M059J (cell line): ENCODE results near the gene TAMALIN. TPM values are rescaled to one million over a fixed set of nuclear protein-coding genes. Genes with fewer than 3 reads are reported as not detected.

Experiments
- DNase-seq: peaks from one replicate; pipeline ENCODE4 v3.0.0-alpha.2; 2012; ENCODE audit warnings: low read depth
- total RNA-seq: library from RNA; depleted of rRNA; stranded (reverse); fragments of >200 nt; shearing (Covaris generic); gene quantifications from 2 replicates; pipeline ENCODE4 v1.2.3, GENCODE V29; 2014; rRNA removed

The TAMALIN gene
- 0.10 and 0.25 TPM in 2 replicates for total RNA-seq

DNA sequence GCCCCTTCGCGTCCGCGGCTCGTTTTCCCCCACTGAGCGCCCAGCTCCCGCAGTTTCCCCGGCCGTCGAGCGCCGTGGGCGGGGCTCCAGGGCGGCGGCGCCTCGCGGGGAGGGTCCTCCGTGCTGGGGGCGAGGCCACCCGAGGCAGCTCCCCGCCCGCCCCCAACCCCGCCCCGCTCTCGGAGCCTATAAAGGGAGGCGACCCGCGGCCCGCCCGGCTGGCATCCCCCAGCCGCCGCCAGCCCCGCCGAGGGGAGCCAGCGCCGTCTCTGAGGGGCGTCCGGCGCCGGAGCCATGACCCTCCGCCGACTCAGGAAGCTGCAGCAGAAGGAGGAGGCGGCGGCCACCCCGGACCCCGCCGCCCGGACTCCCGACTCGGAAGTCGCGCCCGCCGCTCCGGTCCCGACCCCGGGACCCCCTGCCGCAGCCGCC lies at the start of gene TAMALIN:
TSS of gene TAMALIN (plus strand) at position 221 of the 432 bp plus-strand sequence. CDS start at position 295, 74 bp downstream.
- peak; percentile 18 for DNase-seq

GRCh38 chr12:51958542-51958941 lies 48.2 kb upstream of the TAMALIN start:
- DNase-seq, result no peak

- no peak for DNase-seq
These were observed 47.5 kb upstream of the TAMALIN start for GRCh38 chr12:51959211-51959610.

DNA sequence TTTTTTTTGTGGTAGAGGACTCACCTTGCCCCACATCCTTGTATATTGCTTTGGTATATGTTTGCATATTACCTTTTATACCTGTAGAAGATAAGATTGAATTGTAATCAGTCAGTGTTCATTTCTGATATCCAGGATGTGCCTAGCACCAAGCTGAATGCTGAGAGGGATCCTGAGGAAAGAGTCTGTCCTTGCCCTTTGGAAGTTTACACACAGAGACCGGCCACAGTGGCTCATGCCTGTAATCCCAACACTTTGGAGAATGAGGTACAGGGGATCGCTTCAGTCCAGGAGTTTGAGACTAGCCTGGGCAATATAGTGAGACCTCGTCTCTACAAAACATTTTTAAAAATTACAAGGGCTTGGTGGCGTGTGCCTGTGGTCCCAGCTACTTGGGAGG lies 46.8 kb upstream of the TAMALIN start:
- DNase-seq, result no peak

GRCh38 chr12:51960488-51960887 lies 46.3 kb upstream of the TAMALIN start:
- DNase-seq, result no peak

DNA sequence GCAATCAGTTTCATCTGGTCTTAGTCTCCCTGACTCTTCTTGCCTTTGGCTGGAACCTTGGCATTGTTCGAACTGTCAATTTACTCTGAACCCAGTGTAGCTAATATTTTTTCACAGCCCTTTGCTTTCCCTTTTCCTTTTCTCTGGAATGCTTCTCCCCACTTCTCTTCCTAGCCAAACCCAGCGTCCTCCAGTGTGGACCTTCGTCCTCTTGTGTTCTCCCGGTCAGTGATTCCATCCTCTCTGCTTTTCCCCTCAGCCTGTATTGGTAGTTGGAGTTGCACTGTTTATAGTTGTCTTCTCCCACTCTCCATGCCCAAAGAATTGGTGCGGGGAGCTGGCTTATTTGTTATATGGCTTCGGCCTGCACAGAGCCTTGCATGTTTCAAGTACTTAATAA lies 45.9 kb upstream of the TAMALIN start:
- no peak for DNase-seq

GRCh38 chr12:51961834-51962233 lies 44.9 kb upstream of the TAMALIN start:
- DNase-seq, result no peak

GRCh38 chr12:51962737-51963136 lies 44.0 kb upstream of the TAMALIN start:
- no peak for DNase-seq

DNA sequence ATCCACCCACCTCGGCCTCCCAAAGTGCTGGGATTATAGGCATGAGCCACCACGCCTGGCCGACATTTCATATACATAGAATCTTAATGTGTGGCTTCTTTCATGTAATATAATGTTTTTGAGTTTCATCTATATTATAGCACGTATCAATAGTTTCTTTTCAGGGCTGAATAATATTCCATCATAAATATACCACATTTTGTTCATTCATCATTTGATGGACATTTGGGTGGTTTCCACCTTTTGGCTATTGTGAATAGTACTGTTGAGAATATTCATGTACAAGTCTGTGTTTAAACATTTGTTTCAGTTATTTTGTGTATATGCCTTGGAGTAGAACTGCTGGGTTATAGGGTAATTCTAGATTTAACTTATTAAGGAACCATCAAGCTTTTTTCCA lies 43.3 kb upstream of the TAMALIN start:
- DNase-seq, result no peak

- DNase-seq, result no peak
These were observed 37.1 kb upstream of the TAMALIN start for GRCh38 chr12:51969643-51970042.

DNA sequence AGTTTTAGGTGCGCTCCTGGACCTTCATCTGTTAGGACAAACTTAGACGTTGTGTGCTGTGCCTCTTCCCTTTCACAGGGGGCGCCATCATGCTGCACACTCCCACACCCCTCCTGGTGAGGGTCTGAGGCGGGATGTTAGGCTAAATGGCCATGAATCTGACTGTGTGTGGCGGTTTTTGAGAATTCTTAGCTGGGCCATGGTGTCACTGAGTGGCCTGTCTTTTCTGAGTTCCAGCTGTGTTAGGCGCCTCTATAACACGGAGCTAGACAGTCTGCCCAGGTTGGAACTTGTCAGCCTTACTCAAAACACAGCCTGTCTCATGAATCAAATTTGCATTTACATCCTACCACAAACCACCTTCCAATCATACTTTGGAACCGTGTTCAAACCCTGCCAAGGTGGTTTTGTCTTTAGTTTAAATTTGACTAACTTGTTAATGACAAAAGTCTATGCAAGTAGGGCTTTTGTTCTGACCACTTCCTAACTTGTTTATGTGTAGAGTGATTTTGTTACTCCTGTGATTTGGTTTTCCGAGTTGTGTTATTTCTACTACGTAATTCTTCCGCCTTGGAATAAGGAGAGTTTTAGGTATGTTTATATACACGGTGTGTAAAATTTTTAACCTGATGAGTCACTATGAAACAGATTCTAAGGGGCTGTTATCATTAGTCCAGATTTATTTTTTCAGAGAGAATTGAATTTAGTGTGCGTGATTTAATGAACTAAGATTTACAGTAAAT lies 35.7 kb upstream of the TAMALIN start:
- peak; percentile 78 for DNase-seq

- no peak for DNase-seq
These were observed 34.9 kb upstream of the TAMALIN start for GRCh38 chr12:51971679-51972421.

GRCh38 chr12:51972422-51972812 lies 34.3 kb upstream of the TAMALIN start:
- no peak for DNase-seq

GRCh38 chr12:51972849-51973273 lies 33.9 kb upstream of the TAMALIN start:
- DNase-seq, result no peak

- DNase-seq, result no peak
These were observed 33.2 kb upstream of the TAMALIN start for GRCh38 chr12:51973560-51973959.

GRCh38 chr12:51974646-51975045 lies 32.1 kb upstream of the TAMALIN start:
- DNase-seq, result no peak

DNA sequence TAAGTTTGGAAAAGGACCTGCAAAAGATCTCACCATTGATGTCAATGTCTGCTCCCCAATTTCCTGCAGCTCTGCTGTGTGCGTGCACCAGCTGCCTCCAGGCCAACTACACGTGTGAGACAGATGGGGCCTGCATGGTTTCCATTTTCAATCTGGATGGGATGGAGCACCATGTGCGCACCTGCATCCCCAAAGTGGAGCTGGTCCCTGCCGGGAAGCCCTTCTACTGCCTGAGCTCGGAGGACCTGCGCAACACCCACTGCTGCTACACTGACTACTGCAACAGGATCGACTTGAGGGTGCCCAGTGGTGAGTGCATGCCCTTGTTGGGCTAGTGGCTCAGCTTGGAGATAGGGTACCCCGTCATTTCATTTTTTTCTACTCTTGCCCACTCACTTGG lies 31.6 kb upstream of the TAMALIN start:
- no peak for DNase-seq

GRCh38 chr12:51976376-51977160 lies 30.2 kb upstream of the TAMALIN start:
- peak; percentile 74 for DNase-seq

- DNase-seq, result peak; percentile 20
These were observed 29.4 kb upstream of the TAMALIN start for GRCh38 chr12:51977320-51977753.

GRCh38 chr12:51979306-51979705 lies 27.4 kb upstream of the TAMALIN start:
- peak; percentile 26 for DNase-seq

- peak; percentile 54 for DNase-seq
These were observed 26.5 kb upstream of the TAMALIN start for GRCh38 chr12:51980051-51980808.

DNA sequence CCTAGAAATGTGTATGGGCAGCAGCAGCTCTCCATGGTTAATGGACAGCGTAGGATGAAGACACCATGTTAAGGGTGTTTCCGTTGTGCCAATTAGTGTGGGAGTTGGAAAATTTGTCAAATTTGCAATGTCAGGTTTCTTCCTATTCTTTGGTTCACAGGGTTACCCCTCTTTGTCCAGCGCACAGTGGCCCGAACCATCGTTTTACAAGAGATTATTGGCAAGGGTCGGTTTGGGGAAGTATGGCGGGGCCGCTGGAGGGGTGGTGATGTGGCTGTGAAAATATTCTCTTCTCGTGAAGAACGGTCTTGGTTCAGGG lies 26.0 kb upstream of the TAMALIN start:
- no peak for DNase-seq
